ENCODE results near the gene ACOT11.
"Not testable (repeated sequence)": the region's sequence is repeated elsewhere in the genome, so short reads cannot be mapped to it uniquely, and the experiment has no call there.

Gene ACOT11

GRCh38 chr1:54516249-54516920 lies 31.6 kb upstream of the ACOT11 start:
- H3K27ac ChIP-seq (ENCODE audit: low read depth, low read length) = no peak overlapping the region
- no peaks in the 10 kb centered on the region for H3K36me3 ChIP-seq (ENCODE audit: control insufficient read depth, insufficient read depth, low read length)
- H3K9ac ChIP-seq (ENCODE audit: low read length) = no peak overlapping the region
- H3K27me3 ChIP-seq (ENCODE audit: control insufficient read depth, insufficient read depth, low read length) = no peaks in the 10 kb centered on the region
- no peak overlapping the region for H3K4me3 ChIP-seq (ENCODE audit: low read length)
- H3K4me1 ChIP-seq (ENCODE audit: control insufficient read depth, insufficient read depth, low read length) = no peaks in the 10 kb centered on the region

DNA sequence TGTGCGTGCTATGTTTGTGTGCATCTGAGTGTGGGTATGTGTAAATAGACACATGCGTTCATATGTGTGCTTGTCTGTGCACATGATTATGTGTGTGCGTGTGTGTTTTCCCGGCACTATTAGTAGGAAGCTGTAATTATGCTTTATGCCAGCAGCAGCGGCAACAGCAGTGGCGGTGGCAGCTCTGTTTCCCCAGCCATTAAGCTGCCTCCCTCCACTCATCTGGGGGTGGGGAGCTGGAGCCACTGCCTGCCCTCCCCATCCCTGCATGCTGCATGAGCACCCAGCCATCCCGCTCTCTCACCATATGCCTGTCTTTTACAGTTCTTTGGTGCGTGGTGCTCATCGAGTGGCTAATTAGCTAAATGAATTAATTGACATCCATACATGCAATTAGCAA lies 30.5 kb upstream of the ACOT11 start:
- no peak overlapping the region for H3K9ac ChIP-seq (ENCODE audit: low read length)
- H3K36me3 ChIP-seq (ENCODE audit: control insufficient read depth, insufficient read depth, low read length) = no peaks in the 10 kb centered on the region
- H3K4me3 ChIP-seq (ENCODE audit: low read length) = no peak overlapping the region
- H3K27ac ChIP-seq (ENCODE audit: low read depth, low read length) = no peak overlapping the region
- no peaks in the 10 kb centered on the region for H3K27me3 ChIP-seq (ENCODE audit: control insufficient read depth, insufficient read depth, low read length)
- H3K4me1 ChIP-seq (ENCODE audit: control insufficient read depth, insufficient read depth, low read length) = no peaks in the 10 kb centered on the region

DNA sequence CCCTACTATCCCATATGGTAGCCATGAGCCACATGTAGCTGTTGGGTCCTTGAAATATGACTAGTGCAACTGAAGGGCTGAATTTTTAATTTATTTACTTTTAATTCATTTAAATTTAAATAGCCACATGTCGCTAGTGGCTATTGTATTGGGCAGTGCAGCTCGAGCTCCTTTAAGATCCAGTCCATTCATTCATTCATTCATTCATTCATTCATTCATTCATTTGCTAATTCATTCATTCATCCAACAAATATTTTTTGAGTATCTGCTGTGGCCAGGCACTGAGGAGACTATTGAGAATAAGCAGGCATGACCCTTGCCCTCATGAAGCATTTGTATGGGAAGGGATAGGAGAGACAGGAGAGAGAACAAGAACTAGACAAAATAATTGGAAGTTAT lies 29.5 kb upstream of the ACOT11 start:
- Histone ChIP-seq H3K4me3 (ENCODE audit: low read length) (no peak overlapping the region), H3K27me3 (ENCODE audit: control insufficient read depth, insufficient read depth, low read length) (no peaks in the 10 kb centered on the region), H3K4me1 (ENCODE audit: control insufficient read depth, insufficient read depth, low read length) (no peaks in the 10 kb centered on the region), H3K36me3 (ENCODE audit: control insufficient read depth, insufficient read depth, low read length) (no peaks in the 10 kb centered on the region), H3K9ac (ENCODE audit: low read length) (no peak overlapping the region), H3K27ac (ENCODE audit: low read depth, low read length) (no peak overlapping the region)

- H3K4me3 ChIP-seq (ENCODE audit: low read length) = no peak overlapping the region
- H3K27me3 ChIP-seq (ENCODE audit: control insufficient read depth, insufficient read depth, low read length) = no peaks in the 10 kb centered on the region
- H3K4me1 ChIP-seq (ENCODE audit: control insufficient read depth, insufficient read depth, low read length) = no peaks in the 10 kb centered on the region
- no peak overlapping the region for H3K27ac ChIP-seq (ENCODE audit: low read depth, low read length)
- H3K36me3 ChIP-seq (ENCODE audit: control insufficient read depth, insufficient read depth, low read length) = no peaks in the 10 kb centered on the region
- H3K9ac ChIP-seq (ENCODE audit: low read length) = no peak overlapping the region
Measured at GRCh38 chr1:54519709-54520108, 28.3 kb upstream of the ACOT11 start.

DNA sequence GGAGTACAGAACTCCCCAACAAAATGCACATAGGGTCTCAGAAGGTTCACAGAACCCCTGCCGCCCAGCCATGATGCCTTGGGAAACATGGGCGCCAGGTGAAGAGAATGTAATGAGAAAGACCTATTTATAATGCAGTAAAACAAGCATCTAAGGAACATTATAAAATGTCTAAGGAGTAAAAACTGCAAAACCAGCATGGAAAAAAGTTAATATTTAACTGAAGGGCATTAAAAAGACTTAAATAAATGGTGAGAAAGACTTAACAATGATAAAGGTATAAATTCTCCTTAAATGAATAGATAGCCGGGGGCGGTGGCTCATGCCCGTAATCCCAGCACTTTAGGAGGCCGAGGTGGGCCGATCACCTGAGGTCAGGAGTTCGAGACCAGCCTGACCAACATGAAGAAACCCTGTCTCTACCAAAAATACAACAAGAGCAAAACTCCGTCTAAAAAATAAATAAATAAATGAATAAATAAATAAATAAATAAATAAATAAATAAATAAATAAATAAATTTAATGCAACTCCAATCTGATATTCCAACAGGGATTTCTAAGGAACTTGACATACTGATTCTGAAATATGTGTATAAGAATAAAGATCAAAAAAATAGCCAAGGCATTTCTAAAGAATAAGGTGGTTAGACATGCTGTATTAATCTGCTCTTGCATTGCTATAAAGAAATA lies 27.3 kb upstream of the ACOT11 start:
- Histone ChIP-seq H3K4me1 (ENCODE audit: control insufficient read depth, insufficient read depth, low read length) (no peaks in the 10 kb centered on the region), H3K27me3 (ENCODE audit: control insufficient read depth, insufficient read depth, low read length) (no peaks in the 10 kb centered on the region), H3K36me3 (ENCODE audit: control insufficient read depth, insufficient read depth, low read length) (no peaks in the 10 kb centered on the region), H3K27ac (ENCODE audit: low read depth, low read length) (no peak overlapping the region), H3K4me3 (ENCODE audit: low read length) (no peak overlapping the region), H3K9ac (ENCODE audit: low read length) (no peak overlapping the region)

DNA sequence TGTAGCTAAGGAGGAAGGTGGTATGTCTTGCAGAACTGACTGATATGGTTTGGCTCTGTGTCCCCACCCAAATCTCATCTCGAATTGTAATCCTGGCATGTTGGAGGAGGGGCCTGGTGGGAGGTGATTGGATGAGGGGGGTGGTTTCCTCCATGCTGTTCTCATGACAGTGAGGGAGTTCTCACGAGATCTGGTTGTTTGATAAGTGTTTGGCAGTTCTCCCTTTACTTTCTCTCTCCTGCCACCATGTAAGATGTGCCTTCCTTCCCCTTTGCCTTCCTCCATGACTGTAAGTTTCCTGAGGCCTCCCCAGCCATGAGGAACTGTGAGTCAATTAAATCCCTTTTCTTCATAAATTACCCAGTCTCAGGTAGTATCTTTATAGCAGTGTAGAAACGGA lies 21.5 kb upstream of the ACOT11 start:
- not testable (repeated sequence) for H3K9ac ChIP-seq (ENCODE audit: low read length); H3K4me1 ChIP-seq (ENCODE audit: control insufficient read depth, insufficient read depth, low read length); H3K4me3 ChIP-seq (ENCODE audit: low read length); H3K36me3 ChIP-seq (ENCODE audit: control insufficient read depth, insufficient read depth, low read length); H3K27ac ChIP-seq (ENCODE audit: low read depth, low read length); H3K27me3 ChIP-seq (ENCODE audit: control insufficient read depth, insufficient read depth, low read length)

DNA sequence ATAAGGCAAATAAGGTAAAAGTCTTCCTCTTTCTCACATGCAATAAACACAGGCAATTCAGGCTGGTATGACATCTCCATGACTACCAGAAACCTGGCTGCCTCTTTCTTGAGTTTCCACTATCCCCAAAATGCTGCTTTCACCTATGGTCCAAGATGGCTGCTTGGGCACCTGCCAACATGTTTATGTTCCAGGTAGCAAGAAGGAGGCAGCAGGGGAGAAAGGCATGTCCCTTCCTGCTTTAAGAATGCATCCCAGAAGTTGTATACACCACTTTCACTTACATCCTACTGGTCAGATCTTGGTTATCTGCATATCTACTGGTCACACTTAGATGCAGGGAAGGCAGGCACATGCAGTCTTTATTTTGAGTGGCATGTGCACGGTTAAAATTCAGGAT lies 19.4 kb upstream of the ACOT11 start:
- H3K9ac ChIP-seq (ENCODE audit: low read length) = no peak overlapping the region
- H3K27me3 ChIP-seq (ENCODE audit: control insufficient read depth, insufficient read depth, low read length) = no peaks in the 10 kb centered on the region
- no peaks in the 10 kb centered on the region for H3K36me3 ChIP-seq (ENCODE audit: control insufficient read depth, insufficient read depth, low read length)
- no peaks in the 10 kb centered on the region for H3K4me1 ChIP-seq (ENCODE audit: control insufficient read depth, insufficient read depth, low read length)
- no peak overlapping the region for H3K4me3 ChIP-seq (ENCODE audit: low read length)
- H3K27ac ChIP-seq (ENCODE audit: low read depth, low read length) = no peak overlapping the region

DNA sequence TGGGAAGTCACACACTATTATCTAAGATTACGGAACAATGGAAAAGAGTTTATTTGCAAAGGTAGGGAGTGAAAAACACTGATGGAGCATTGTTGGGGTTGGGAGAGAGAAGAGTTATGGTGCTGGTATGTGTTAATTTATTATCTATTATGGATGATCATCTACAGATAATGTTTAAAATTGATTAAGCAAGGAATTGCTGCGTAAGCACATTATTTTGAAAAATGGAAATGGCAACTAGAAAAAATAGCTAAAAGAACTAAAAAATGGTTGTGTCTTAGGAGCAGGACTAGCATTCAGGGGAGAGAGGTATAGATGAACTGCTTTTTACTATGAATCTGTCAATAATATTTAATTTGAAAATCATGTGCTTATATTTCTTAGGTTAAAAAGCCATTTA lies 16.0 kb upstream of the ACOT11 start:
- H3K4me3 ChIP-seq (ENCODE audit: low read length) = no peak overlapping the region

GRCh38 chr1:54536656-54537055 lies 11.4 kb upstream of the ACOT11 start:
- H3K27ac ChIP-seq (ENCODE audit: low read depth, low read length); H3K36me3 ChIP-seq (ENCODE audit: control insufficient read depth, insufficient read depth, low read length); H3K9ac ChIP-seq (ENCODE audit: low read length); H3K4me3 ChIP-seq (ENCODE audit: low read length); H3K27me3 ChIP-seq (ENCODE audit: control insufficient read depth, insufficient read depth, low read length); H3K4me1 ChIP-seq (ENCODE audit: control insufficient read depth, insufficient read depth, low read length): not testable (repeated sequence)

More for the DNA sequence above, 16.0 kb upstream of the ACOT11 start:
- no peak overlapping the region for H3K27ac ChIP-seq (ENCODE audit: low read depth, low read length)
- H3K4me1 ChIP-seq (ENCODE audit: control insufficient read depth, insufficient read depth, low read length) = no peaks in the 10 kb centered on the region
- no peak overlapping the region for H3K9ac ChIP-seq (ENCODE audit: low read length)
- no peaks in the 10 kb centered on the region for H3K27me3 ChIP-seq (ENCODE audit: control insufficient read depth, insufficient read depth, low read length)
- no peaks in the 10 kb centered on the region for H3K36me3 ChIP-seq (ENCODE audit: control insufficient read depth, insufficient read depth, low read length)

DNA sequence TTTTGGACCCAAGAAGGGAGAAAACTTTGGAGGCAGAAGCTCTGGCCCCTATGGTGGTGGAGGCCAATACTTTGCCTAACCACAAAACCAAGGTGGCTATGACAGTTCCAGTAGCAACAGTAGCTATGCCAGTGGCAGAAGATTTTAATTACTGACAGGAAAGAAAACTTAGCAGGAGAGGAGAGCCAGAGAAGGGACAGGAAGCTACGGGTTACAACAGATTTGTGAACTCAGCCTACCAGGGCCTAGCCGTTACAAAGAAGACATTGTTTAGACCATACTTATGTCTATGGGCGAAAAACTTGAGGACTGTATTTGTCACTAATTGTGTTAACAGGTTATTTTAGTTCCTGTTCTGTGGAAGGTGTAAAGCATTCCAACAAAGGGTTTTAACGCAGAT lies 10.4 kb upstream of the ACOT11 start:
- Histone ChIP-seq H3K36me3 (ENCODE audit: control insufficient read depth, insufficient read depth, low read length) (no peaks in the 10 kb centered on the region), H3K27me3 (ENCODE audit: control insufficient read depth, insufficient read depth, low read length) (no peaks in the 10 kb centered on the region), H3K27ac (ENCODE audit: low read depth, low read length) (no peak overlapping the region), H3K9ac (ENCODE audit: low read length) (no peak overlapping the region), H3K4me1 (ENCODE audit: control insufficient read depth, insufficient read depth, low read length) (no peaks in the 10 kb centered on the region), H3K4me3 (ENCODE audit: low read length) (no peak overlapping the region)

- Histone ChIP-seq H3K4me1 (ENCODE audit: control insufficient read depth, insufficient read depth, low read length) (peaks cover 2% of the 10 kb centered on the region), H3K27ac (ENCODE audit: low read depth, low read length) (no peak overlapping the region), H3K9ac (ENCODE audit: low read length) (no peak overlapping the region), H3K36me3 (ENCODE audit: control insufficient read depth, insufficient read depth, low read length) (no peaks in the 10 kb centered on the region), H3K27me3 (ENCODE audit: control insufficient read depth, insufficient read depth, low read length) (no peaks in the 10 kb centered on the region), H3K4me3 (ENCODE audit: low read length) (no peak overlapping the region)
Measured at GRCh38 chr1:54538538-54538937, 9.5 kb upstream of the ACOT11 start.

DNA sequence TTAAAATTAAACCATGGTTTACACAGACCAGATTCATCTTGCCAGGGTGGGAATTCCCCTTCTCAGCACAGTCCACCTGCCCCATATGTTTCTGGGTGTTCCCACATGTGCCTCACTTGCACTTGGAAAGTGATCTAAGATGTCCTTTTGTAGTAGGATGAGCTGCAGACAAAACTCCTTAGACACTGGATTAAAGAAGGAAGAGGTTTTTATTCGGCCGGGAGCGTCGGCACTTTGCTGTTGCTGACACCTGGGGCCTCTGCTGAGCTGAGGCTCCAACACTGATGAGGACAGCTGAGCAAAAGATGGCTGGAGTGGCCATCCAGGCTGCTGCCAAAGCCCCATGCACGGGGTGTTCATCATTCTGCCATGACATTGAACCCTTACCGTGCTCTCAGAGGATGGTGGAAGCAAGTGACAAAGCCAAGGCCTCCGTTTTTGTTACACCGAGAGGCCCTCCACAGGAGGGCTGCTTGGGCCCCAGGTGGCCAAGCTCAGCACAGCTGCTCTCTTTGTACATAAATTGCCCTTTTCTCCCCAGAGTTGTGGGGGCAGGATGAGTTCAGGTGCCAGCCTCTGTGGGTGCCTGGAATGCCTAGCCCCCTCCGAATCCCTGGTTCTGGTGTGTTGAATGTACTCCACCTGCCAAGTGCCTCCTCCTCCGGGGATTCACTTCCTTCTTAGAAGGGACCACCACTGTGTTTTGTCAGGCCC lies 7.3 kb upstream of the ACOT11 start:
- no peak overlapping the region for H3K9ac ChIP-seq (ENCODE audit: low read length)
- H3K27ac ChIP-seq (ENCODE audit: low read depth, low read length) = no peak overlapping the region

More for the DNA sequence above, 7.3 kb upstream of the ACOT11 start:
- Histone ChIP-seq H3K27me3 (ENCODE audit: control insufficient read depth, insufficient read depth, low read length) (no peaks in the 10 kb centered on the region), H3K36me3 (ENCODE audit: control insufficient read depth, insufficient read depth, low read length) (no peaks in the 10 kb centered on the region), H3K4me3 (ENCODE audit: low read length) (no peak overlapping the region), H3K4me1 (ENCODE audit: control insufficient read depth, insufficient read depth, low read length) (peaks cover 2% of the 10 kb centered on the region)
